Activated T-cell treated with anti-CD3 and anti-CD28 coated beads for 4 hours (primary cell): ENCODE data around the gene ZNF625.
"Not testable (repeated sequence)": the region's sequence is repeated elsewhere in the genome, so short reads cannot be mapped to it uniquely, and the experiment has no call there.

Experiments used
- DNase-seq: peaks from one replicate; pipeline ENCODE4 v3.0.0-alpha.2; 2020

The ZNF625 gene

DNA sequence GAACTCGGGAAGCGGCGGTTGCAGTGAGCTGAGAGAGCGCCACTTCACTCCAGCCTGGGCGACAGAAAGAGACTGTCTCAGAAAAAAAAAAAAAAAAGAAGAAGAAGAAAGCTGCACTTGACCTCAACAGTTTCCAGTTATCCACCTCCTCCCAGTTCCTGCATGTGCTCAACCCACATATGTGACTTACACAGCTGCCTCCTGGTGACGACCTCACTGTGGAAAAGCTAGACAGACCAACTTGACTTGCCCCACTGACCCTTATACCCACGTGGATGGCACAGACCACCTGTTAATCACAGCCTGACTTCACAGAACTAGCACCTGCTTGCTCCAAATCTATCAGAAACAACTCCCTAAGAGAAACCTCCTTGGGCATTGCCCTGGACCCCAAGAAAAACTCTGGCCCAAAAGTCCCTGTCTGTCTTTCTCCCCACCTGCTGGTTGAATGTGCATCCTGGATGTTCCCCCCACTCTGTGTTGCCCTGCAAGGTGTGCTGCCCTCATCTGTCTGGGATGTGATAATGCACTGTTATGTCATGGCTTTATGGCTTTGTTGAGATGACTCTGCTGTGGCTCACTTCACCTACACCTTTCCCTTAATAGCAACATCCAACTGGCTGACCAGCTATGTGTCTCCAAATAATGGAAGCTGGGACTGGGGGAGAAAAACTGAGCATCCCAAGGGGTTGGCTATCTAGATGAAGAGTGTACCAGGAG lies 19.2 kb downstream of the ZNF625 start:
- no peak for DNase-seq

DNA sequence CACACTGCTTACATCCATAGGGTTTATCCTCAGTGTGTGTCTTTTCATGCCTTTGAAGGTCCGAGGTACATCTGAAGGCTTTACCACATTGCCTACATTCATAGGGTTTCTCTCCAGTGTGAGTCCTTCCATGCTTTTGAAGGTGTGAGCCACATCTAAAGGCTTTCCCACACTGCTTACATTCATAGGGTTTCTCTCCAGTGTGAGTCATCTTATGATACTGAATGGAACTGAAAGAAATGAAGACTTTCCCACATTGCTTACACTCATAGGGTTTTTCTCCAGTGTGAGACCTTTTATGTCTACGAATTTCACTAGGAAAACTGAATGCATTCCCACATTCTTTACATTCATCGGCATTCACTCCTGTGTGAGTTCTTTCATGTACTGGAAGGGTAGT lies 23.5 kb downstream of the ZNF625 start:
- DNase-seq, result no peak

DNA sequence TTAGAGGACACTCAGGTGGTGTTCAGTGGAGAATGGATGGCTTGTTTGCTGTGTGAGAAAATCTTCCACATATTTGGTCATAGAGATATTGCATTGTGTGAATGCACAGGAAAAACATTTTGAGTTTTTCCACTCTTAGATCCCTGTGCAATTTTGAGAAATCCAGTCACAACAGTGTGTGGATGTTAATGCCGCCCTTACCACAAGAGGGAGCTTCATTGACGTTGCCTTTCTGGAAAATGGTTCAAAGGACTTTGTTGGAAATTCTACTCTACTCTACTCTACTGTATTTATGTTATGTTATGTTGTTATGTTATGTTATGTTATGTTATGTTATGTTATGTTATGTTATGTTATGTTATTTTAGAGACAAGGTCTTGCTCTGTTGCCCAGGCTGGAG lies 29.8 kb downstream of the ZNF625 start:
- DNase-seq, result no peak

DNA sequence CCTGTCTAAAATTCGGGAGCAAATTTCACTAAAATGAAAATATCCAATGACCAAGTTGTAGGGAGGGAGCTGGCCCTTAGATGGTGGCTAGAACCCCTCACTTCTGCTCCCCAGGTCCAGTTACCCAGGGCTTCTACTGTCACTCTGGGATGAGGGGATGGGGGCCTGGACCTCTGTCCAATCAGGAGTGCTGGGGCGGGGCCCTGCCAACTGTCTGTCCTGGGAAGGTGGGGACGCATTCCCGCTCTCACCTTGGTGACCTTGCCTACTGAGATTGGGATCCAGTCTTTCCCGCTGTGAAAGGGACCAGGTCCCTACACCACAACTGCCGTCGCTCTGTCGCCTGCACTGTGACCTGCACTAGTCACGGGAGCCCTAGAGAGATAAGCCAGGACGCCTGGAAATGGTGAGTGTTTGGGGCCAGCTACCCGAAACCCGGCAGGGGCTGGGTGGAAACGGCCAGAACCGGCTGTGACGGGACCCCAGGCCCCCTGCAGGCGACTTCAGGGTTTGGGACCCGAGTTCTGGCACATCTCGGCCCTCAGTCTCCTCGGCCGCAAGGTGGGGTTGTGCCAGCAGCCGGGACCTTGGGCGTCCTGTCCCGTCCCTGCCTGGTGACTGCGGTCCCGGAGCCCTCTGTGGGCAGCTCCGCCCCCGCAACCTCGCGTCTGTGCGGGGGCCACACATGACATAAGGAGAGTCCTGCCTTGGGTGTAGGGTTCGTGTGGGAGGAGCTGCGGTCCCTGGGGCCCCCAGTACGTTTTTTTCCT lies 39.1 kb downstream of the ZNF625 start:
- DNase-seq, result no peak

DNA sequence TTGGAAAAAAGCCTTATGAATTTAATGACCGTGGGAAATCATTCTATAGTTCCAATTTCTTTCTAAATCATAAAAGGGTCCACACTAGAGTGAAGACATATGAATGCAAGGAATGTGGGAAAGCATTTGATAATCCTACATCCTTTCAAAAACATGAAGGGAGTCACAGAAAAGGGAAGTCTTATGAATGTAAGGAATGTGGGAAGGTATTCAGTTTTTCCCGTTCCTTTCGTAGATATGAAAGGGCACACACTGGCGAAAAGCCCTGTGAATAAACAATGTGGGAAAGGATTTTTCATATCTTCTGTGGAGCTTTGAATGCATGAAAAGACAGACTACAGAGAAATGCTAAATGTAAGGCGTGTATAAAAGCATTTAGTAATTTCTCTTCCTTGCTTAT lies 43.4 kb downstream of the ZNF625 start:
- DNase-seq, result no peak

DNA sequence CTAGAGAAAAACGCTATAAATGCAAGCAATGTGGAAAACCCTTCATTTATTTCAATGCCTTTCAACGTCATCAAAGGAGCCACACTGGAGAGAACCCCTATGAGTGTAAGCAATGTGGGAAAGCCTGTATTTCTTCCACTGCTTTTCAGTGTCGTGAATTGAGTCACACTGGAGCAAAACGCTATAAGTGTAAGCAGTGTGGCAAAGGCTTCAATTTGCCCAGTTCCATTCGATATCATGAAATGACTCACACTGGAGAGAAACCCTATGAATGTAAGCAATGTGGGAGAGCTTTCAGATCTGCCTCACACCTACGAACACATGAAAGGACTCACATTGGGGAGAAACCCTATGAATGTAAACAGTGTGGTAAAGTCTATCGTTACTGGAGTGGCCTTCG lies 43.8 kb downstream of the ZNF625 start:
- no peak for DNase-seq

DNA sequence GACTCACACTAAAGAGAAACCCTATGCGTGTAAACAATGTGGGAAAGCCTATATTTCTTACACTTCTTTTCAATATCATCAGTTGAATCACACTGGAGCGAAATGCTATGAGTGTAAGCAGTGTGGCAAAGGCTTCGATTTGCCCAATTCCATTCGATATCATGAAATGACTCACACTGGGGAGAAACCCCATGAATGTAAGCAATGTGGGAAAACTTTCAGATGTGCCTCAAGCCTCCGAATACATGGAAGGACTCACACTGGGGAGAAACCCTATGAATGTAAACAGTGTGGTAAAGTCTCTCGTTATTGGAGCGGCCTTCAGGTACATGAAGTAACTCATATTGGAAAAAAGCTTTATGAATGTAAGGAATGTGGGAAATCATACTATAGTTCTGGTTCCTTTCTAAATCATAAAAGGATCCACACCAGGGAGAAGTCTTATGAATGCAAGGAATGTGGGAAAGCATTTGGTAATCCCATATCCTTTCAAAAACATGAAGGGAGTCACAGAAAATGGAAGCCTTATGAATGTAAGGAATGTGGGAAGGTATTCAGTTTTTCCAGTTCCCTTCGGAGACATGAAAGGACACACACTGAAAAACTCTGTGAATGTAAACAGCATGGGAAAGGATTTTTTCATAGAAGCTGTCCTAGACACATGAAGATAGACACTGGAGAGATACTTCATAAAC lies 44.4 kb downstream of the ZNF625 start:
- no peak for DNase-seq

DNA sequence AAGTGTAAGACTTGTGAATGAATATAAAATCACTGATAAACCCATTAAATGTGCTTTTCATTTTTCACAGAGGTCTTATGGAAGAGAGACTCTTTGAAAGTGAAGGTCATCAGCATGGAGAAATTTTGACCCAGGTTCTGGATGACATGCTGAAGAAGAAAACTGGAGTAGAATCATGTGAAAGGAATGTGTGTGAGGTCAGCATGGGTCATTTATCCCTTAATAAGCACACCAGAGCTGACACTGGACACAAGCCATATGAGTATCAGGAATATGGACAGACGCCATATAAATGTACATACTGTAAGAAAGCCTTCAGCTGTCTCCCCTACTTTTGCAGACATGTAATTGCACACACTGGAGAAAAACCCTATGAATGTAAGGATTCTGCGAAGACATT lies 45.4 kb downstream of the ZNF625 start:
- DNase-seq, result no peak

DNA sequence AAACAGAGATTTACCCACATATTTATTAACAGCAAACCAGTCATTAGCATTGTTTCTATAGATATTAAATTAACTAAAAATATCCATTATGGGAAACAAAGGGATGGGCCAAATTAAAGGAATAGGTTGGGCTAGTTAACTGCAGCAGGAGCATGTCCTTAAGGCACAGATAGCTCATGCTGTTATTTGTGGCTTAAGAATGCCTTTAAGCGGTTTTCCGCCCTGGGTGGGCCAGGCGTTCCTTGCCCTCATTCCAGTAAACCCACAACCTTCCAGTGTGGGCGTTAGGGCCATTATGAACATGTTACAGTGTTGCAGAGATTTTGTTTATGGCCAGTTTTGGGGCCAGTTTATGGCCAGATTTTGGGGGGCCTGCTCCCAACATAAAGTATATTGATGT lies 52.6 kb downstream of the ZNF625 start:
- DNase-seq, result not testable (repeated sequence)

DNA sequence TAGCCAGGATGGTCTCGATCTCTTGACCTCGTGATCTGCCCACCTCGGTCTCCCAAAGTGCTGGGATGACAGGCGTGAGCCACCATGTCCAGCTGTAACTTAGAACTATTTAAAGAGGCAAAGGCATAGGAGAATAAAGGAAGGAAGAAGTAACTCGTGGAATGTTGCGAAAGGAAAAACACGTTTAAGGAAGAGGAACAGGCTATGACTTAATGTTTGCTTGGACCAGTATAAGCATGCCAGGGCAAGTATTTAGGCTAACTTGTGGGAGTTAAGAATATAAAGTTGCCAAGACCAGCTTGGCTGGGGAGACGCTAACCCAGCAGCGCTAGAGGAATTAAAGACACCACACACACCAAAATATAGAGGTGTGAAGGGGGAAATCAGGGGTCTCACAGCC lies 58.5 kb downstream of the ZNF625 start:
- DNase-seq, result no peak

DNA sequence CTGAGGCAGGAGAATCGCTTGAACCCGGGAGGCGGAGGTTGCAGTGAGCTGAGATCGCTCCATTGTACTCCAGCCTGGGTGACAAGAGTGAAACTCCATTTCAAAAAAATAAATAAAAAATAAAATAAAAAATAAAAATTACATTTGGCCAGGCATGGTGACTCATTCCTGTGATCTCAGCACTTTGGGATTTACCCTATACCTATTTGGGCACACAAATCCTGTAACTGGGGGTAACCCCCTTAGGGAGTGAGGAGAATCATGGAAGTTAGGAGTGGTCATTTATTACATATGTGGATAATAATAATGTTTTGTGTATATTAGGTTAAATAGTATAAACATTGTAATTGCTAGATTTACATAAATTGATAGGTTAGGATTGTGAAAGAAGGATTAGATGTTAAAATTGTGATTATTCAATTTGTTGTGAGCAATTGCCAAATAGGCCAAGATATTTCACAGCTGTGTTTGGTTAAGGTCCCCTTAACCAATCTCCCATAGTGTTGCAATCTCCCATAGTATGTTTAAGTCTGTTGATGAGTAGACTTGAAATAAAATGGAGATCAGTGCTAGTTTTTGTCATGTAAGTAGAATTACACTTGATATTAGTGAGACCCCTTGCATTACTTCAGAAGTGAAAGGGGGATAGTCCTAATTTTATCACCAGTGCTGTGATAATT lies 61.3 kb downstream of the ZNF625 start:
- no peak for DNase-seq
